Activated naive CD4-positive, alpha-beta T cell treated with anti-CD3 and anti-CD28 coated beads, Interleukin-2, amount 50 U/mL, for 24 hours (primary cell): ENCODE data around the gene RBKS.
A peak's percentile ranks its signal among the peaks of the same experiment; 100 is the strongest.
"Not testable (repeated sequence)": the region's sequence is repeated elsewhere in the genome, so short reads cannot be mapped to it uniquely, and the experiment has no call there.

ENCODE experiments used
- H3K27ac Mint-ChIP-seq: one replicate; pipeline ENCODE4 v1.8.0; 2021; ENCODE audit warnings: mild to moderate bottlenecking, mixed read lengths
- H3K27me3 Mint-ChIP-seq: one replicate; pipeline ENCODE4 v1.8.0; 2021; ENCODE audit warnings: mixed read lengths
- H3K36me3 Mint-ChIP-seq: one replicate; pipeline ENCODE4 v1.8.0; 2021; ENCODE audit warnings: mixed read lengths
- H3K4me1 Mint-ChIP-seq: one replicate; pipeline ENCODE4 v1.8.0; 2021; ENCODE audit warnings: mixed read lengths
- H3K4me3 Mint-ChIP-seq: one replicate; pipeline ENCODE4 v1.8.0; 2021; ENCODE audit warnings: mild to moderate bottlenecking, mixed read lengths
- H3K9me3 Mint-ChIP-seq: one replicate; pipeline ENCODE4 v1.8.0; 2021; ENCODE audit warnings: mixed read lengths

Gene RBKS

DNA sequence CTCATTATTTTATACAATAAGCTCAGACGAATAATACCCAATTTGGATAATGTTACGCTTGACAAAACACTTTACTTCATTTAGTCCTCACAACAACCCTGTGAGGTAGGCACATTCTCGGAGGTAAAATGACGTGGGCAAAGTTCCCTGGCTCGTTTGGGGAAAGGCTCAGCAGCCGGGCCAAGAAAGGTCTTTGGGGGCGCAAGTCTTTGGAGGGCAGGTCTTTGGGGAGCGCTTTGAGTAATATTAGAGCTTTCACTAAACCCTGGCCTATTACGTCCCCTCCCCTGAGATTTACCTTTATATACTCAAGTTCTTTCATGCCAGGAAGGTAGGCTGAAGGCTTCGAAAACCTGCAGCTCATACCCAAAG is 427 bp downstream of the RBKS start:
- no peaks in the 10 kb centered on the region for H3K27me3 Mint-ChIP-seq

DNA sequence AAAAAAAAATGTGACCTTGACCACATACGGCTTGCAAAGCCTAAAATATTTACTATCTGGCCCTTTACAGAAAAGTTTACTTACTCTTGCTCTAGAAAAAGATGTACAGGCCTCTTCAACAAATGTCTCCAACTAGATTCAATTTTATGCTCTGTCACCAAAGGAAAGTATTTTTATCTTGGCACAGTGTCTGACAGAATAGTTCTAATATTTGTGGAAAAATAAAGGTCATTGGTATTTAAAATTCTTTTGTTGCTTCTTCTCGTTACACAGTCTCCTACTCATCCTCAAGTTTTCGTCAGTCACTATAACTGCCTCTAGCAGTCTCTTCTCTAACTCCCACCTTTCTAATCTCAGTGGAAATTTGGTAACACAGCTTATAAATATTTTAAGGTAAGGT is 1.4 kb downstream of the RBKS start:
- no peaks in the 10 kb centered on the region for H3K9me3 Mint-ChIP-seq
- peaks cover 1% of the 10 kb centered on the region for H3K36me3 Mint-ChIP-seq
- no peak overlapping the region for H3K27ac Mint-ChIP-seq
- H3K4me3 Mint-ChIP-seq, result peak overlapping the region; percentile 23
- H3K4me1 Mint-ChIP-seq, result peaks cover 41% of the 10 kb centered on the region
- H3K27me3 Mint-ChIP-seq, result no peaks in the 10 kb centered on the region

More for the DNA sequence above, 427 bp downstream of the RBKS start:
- Mint-ChIP-seq H3K4me3 (peak overlapping the region; percentile 97), H3K9me3 (no peaks in the 10 kb centered on the region), H3K36me3 (peaks cover 6% of the 10 kb centered on the region), H3K27ac (peak overlapping the region; percentile 99), H3K4me1 (peaks cover 50% of the 10 kb centered on the region)

- H3K36me3 Mint-ChIP-seq, result peaks cover 1% of the 10 kb centered on the region
- no peaks in the 10 kb centered on the region for H3K9me3 Mint-ChIP-seq
- no peaks in the 10 kb centered on the region for H3K27me3 Mint-ChIP-seq
- H3K4me1 Mint-ChIP-seq, result peaks cover 33% of the 10 kb centered on the region
- no peak overlapping the region for H3K4me3 Mint-ChIP-seq
- no peak overlapping the region for H3K27ac Mint-ChIP-seq
These were observed 2.4 kb downstream of the RBKS start for GRCh38 chr2:27887830-27888229.

- Mint-ChIP-seq H3K27me3 (no peaks in the 10 kb centered on the region), H3K4me3 (no peak overlapping the region), H3K9me3 (no peaks in the 10 kb centered on the region), H3K27ac (no peak overlapping the region), H3K36me3 (peaks cover 3% of the 10 kb centered on the region), H3K4me1 (peaks cover 26% of the 10 kb centered on the region)
These were observed 3.1 kb downstream of the RBKS start for GRCh38 chr2:27887111-27887510.

DNA sequence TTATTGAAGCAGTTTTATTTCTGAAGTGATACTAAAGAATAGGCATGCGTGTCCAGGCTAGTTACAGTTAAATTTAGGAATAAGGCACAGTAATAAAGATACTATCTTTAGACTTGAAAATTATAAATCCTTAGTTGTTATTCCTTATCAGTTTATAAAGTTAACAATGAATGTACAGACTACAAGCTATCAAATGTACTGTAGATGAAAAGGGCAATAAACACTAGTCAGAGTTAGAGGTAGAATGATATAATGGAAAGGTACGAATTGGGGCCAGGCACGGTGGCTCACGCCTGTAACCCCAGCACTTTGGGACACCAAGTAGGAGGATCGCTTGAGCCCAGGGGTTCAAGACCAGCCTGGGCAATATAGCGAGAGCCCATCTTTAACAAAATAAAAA is 3.9 kb downstream of the RBKS start:
- no peak overlapping the region for H3K27ac Mint-ChIP-seq

DNA sequence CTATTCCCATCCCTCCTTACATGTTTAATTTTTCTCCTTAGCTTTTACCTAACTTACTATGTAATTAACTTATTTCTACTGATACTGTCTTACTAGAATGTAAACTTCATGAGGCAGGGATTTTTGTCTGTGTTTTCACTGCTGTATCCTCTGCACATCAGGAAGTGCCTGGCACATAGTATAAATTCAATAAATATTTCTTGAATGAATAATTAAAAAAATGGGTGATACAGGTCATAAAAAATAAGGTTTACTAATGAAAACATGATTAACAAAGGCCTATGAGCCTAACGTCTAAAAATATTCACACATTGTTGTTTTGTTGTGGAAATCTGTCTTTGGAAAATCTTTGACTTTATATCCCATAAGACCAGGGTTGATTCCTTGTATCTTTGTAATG is 4.5 kb downstream of the RBKS start:
- Mint-ChIP-seq H3K4me3 (no peak overlapping the region), H3K36me3 (peaks cover 2% of the 10 kb centered on the region), H3K27ac (no peak overlapping the region), H3K27me3 (no peaks in the 10 kb centered on the region), H3K4me1 (peaks cover 14% of the 10 kb centered on the region), H3K9me3 (no peaks in the 10 kb centered on the region)

More for the DNA sequence above, 3.9 kb downstream of the RBKS start:
- H3K27me3 Mint-ChIP-seq, result no peaks in the 10 kb centered on the region
- no peak overlapping the region for H3K4me3 Mint-ChIP-seq
- peaks cover 4% of the 10 kb centered on the region for H3K36me3 Mint-ChIP-seq
- H3K9me3 Mint-ChIP-seq, result no peaks in the 10 kb centered on the region
- H3K4me1 Mint-ChIP-seq, result peaks cover 18% of the 10 kb centered on the region

DNA sequence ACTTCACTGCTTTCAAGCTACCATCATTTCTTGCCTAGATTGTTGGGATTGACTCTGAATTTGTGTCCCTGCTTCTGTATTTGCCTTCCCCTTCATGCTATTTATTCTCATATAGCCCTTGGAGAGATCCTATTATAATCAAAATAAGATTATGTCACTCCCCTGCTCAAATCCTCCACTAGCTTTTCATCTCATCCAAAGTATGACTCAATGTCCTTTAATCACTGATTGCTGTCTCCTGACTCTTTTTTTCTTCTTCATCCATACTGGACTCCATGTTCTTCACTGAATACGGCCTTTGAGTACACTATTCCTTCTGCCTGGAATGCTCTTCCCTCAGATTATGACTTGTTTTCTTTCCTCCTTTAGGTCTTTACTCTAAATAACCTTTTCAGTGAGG is 5.0 kb downstream of the RBKS start:
- H3K27me3 Mint-ChIP-seq, result no peaks in the 10 kb centered on the region
- H3K36me3 Mint-ChIP-seq, result peaks cover 2% of the 10 kb centered on the region
- H3K4me3 Mint-ChIP-seq, result no peak overlapping the region
- H3K27ac Mint-ChIP-seq, result no peak overlapping the region
- no peaks in the 10 kb centered on the region for H3K9me3 Mint-ChIP-seq
- H3K4me1 Mint-ChIP-seq, result peaks cover 11% of the 10 kb centered on the region

GRCh38 chr2:27884601-27885000 is 5.6 kb downstream of the RBKS start:
- Mint-ChIP-seq H3K36me3 (peaks cover 3% of the 10 kb centered on the region), H3K4me1 (peaks cover 8% of the 10 kb centered on the region), H3K27ac (no peak overlapping the region), H3K4me3 (no peak overlapping the region), H3K9me3 (no peaks in the 10 kb centered on the region), H3K27me3 (no peaks in the 10 kb centered on the region)

- not testable (repeated sequence) for H3K27ac Mint-ChIP-seq, H3K4me3 Mint-ChIP-seq, H3K4me1 Mint-ChIP-seq, H3K36me3 Mint-ChIP-seq, H3K27me3 Mint-ChIP-seq, H3K9me3 Mint-ChIP-seq
These were observed 7.6 kb downstream of the RBKS start for GRCh38 chr2:27882584-27882922.

DNA sequence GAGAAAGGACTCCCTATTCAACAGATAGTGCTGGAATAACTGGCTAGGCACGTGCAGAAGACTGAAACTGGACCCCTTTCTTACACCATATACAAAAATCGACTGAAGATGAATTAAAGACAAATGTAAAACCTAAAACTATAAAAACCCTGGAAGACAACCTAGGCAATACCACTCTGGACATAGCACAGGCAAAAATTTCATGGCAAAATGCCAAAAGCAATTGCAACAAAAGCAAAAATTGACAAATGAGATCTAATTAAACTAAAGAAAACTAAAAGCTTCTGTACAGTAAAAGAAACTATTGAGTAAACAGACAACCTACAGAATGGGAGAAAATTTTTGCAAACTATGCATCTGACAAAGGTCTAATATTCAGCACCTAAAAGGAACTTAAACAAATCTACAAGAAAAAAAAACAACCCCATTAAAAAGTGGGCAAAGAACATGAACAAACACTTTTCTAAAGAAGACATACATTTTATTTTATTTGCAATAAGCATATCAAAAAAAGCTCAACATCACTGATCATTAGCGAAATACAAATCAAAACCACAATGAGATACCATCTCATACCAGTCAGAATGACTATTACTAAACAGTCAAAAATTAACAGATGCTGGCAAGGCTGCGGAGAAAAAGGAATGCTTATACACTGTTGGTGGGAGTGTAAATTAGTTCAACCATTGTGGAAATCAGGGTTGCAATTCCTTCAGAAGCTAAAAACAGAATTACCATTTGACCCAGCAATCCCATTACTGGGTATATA is 8.2 kb downstream of the RBKS start:
- H3K9me3 Mint-ChIP-seq, H3K27me3 Mint-ChIP-seq, H3K4me3 Mint-ChIP-seq, H3K4me1 Mint-ChIP-seq, H3K27ac Mint-ChIP-seq, H3K36me3 Mint-ChIP-seq: not testable (repeated sequence)

GRCh38 chr2:27878825-27879224 is 11.4 kb downstream of the RBKS start:
- Mint-ChIP-seq H3K9me3 (no peaks in the 10 kb centered on the region), H3K27me3 (no peaks in the 10 kb centered on the region), H3K4me1 (no peaks in the 10 kb centered on the region)

DNA sequence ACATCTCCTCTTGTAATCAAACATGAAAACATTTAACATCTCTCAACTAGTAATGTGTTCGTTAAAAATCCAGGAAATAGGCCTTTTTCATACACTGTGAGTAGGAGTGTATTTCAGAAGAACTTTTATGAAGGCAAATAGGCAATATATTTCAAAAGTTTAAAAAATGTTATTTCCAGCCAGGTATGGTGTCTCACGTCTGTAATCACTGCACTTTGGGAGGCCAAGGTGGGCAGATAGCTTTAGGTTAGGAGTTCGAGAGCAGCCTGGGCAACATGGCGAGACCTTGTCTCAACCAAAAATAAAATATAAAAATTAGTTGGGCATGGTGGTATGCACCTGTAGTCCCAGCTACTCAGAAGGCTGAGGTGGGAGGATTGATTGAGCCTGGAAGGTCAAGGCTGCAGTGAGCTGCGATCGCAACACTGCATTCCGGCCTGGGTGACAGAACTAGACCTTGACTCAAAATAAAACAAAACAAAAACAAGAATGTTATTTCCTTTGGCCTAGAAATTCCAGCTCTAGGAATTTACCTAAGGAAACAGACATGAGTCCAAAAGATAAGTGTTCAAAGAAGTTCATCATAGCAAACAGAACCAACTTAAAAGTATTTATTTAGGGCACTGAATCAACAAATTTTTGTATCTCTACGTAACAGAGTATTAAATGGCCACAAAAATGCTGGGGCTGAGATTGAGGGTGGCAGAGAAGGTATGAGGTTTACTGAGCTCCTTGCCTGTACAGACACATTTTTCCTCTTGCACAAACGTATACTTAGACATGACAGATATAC is 14.9 kb downstream of the RBKS start:
- Mint-ChIP-seq H3K27ac (no peak overlapping the region), H3K4me3 (no peak overlapping the region), H3K36me3 (peaks cover 10% of the 10 kb centered on the region), H3K27me3 (no peaks in the 10 kb centered on the region), H3K9me3 (no peaks in the 10 kb centered on the region), H3K4me1 (no peaks in the 10 kb centered on the region)

More at GRCh38 chr2:27878825-27879224, 11.4 kb downstream of the RBKS start:
- Mint-ChIP-seq H3K36me3 (peaks cover 9% of the 10 kb centered on the region), H3K27ac (no peak overlapping the region), H3K4me3 (no peak overlapping the region)

GRCh38 chr2:27873091-27873490 is 17.1 kb downstream of the RBKS start:
- Mint-ChIP-seq H3K36me3 (peaks cover 12% of the 10 kb centered on the region), H3K4me1 (no peaks in the 10 kb centered on the region), H3K4me3 (no peak overlapping the region), H3K9me3 (no peaks in the 10 kb centered on the region), H3K27ac (no peak overlapping the region), H3K27me3 (no peaks in the 10 kb centered on the region)

GRCh38 chr2:27871802-27872201 is 18.4 kb downstream of the RBKS start:
- Mint-ChIP-seq H3K9me3 (no peaks in the 10 kb centered on the region), H3K4me3 (no peak overlapping the region), H3K4me1 (no peaks in the 10 kb centered on the region), H3K36me3 (peaks cover 12% of the 10 kb centered on the region), H3K27me3 (no peaks in the 10 kb centered on the region), H3K27ac (no peak overlapping the region)

GRCh38 chr2:27870724-27871123 is 19.5 kb downstream of the RBKS start:
- H3K36me3 Mint-ChIP-seq, result peaks cover 9% of the 10 kb centered on the region
- H3K27ac Mint-ChIP-seq, result no peak overlapping the region
- H3K27me3 Mint-ChIP-seq, result no peaks in the 10 kb centered on the region
- H3K4me1 Mint-ChIP-seq, result peaks cover 3% of the 10 kb centered on the region
- no peaks in the 10 kb centered on the region for H3K9me3 Mint-ChIP-seq
- no peak overlapping the region for H3K4me3 Mint-ChIP-seq

- H3K4me1 Mint-ChIP-seq, result peaks cover 3% of the 10 kb centered on the region
- H3K27me3 Mint-ChIP-seq, result no peaks in the 10 kb centered on the region
- H3K9me3 Mint-ChIP-seq, result no peaks in the 10 kb centered on the region
- H3K27ac Mint-ChIP-seq, result no peak overlapping the region
- no peak overlapping the region for H3K4me3 Mint-ChIP-seq
- H3K36me3 Mint-ChIP-seq, result peaks cover 7% of the 10 kb centered on the region
These were observed 20.4 kb downstream of the RBKS start for GRCh38 chr2:27869763-27870162.
